RWPE2 (cell line): ENCODE results near the gene RIPOR2.

Experiments used
- ATAC-seq: fragments of 200-7000 bp; cut with Tn5 transposase; 3 replicates; pipeline ENCODE4 v1.9.1; 2021; ENCODE audit warnings: low read depth
- DNase-seq: peaks from one replicate; pipeline ENCODE4 v3.0.0-alpha.2; 2020; ENCODE audit warnings: low spot score
- H3K27ac ChIP-seq: fragments of 450-650 bp; 2 replicates; pipeline ENCODE4 v1.5.1; 2017; ENCODE audit warnings: mild to moderate bottlenecking; ENCODE audit not compliant: poor library complexity, severe bottlenecking
- H3K27me3 ChIP-seq: fragments of 250-450 bp; sonication (Bioruptor Pico); 2 replicates; pipeline ENCODE4 v1.5.1; 2021; ENCODE audit warnings: mild to moderate bottlenecking, moderate library complexity; ENCODE audit not compliant: insufficient read depth, poor library complexity, severe bottlenecking
- H3K36me3 ChIP-seq: fragments of 250-450 bp; sonication (Bioruptor Pico); 2 replicates; pipeline ENCODE4 v1.5.1; 2020; ENCODE audit warnings: low read depth, mild to moderate bottlenecking, moderate library complexity
- H3K4me1 ChIP-seq: fragments of 250-450 bp; sonication (Bioruptor Pico); 2 replicates; pipeline ENCODE4 v1.5.1; 2021; ENCODE audit warnings: mild to moderate bottlenecking, moderate library complexity; ENCODE audit not compliant: insufficient read depth, poor library complexity, severe bottlenecking
- H3K4me3 ChIP-seq: fragments of 250-450 bp; sonication (Bioruptor Pico); 2 replicates; pipeline ENCODE4 v1.5.1; 2021; ENCODE audit warnings: mild to moderate bottlenecking, moderate library complexity; ENCODE audit not compliant: severe bottlenecking
- H3K9me3 ChIP-seq: fragments of 250-450 bp; sonication (Bioruptor Pico); 2 replicates; pipeline ENCODE4 v1.5.1; 2021; ENCODE audit warnings: mild to moderate bottlenecking, moderate library complexity; ENCODE audit not compliant: severe bottlenecking
- TF ChIP-seq, protein P1 (sequence below): fragments of 450-650 bp; IDR thresholded peaks from one replicate; pipeline ENCODE4 v1.5.1; 2017; ENCODE audit warnings: mild to moderate bottlenecking, moderate library complexity; ENCODE audit not compliant: poor library complexity, severe bottlenecking

Gene RIPOR2

DNA sequence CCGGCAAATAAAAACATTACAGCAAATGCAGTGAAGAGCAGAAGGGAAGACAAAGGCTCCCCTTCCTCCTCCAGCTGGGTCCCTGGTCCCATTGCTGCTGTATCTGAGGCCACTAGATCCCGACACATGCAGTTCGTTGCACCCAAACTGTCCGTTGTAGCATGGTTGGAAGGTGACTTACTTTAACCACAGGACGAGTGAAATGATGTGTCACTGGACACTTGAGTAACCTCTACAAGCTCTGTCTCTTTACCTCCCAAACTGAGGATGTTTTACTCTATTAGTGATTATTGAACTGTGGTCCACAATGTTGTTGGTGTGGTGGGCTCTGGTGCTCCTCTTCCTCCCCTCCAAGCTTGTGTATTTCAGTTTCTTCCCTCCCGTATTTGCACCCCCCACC is 90.9 kb downstream of the RIPOR2 start:
- TF ChIP-seq, protein P1, sequence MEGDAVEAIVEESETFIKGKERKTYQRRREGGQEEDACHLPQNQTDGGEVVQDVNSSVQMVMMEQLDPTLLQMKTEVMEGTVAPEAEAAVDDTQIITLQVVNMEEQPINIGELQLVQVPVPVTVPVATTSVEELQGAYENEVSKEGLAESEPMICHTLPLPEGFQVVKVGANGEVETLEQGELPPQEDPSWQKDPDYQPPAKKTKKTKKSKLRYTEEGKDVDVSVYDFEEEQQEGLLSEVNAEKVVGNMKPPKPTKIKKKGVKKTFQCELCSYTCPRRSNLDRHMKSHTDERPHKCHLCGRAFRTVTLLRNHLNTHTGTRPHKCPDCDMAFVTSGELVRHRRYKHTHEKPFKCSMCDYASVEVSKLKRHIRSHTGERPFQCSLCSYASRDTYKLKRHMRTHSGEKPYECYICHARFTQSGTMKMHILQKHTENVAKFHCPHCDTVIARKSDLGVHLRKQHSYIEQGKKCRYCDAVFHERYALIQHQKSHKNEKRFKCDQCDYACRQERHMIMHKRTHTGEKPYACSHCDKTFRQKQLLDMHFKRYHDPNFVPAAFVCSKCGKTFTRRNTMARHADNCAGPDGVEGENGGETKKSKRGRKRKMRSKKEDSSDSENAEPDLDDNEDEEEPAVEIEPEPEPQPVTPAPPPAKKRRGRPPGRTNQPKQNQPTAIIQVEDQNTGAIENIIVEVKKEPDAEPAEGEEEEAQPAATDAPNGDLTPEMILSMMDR = no peak
- H3K27me3 ChIP-seq = no peaks in the 10 kb centered on the region
- DNase-seq = no peak
- H3K4me1 ChIP-seq = no peaks in the 10 kb centered on the region
- H3K27ac ChIP-seq = no peak overlapping the region
- no peak for ATAC-seq
- H3K36me3 ChIP-seq = no peaks in the 10 kb centered on the region
- no peak overlapping the region for H3K4me3 ChIP-seq
- no peaks in the 10 kb centered on the region for H3K9me3 ChIP-seq

GRCh38 chr6:24844061-24844460 is 91.7 kb downstream of the RIPOR2 start:
- H3K9me3 ChIP-seq = no peaks in the 10 kb centered on the region
- H3K4me1 ChIP-seq = no peaks in the 10 kb centered on the region
- DNase-seq (no peak), ATAC-seq (no peak)
- H3K27me3 ChIP-seq = no peaks in the 10 kb centered on the region
- H3K36me3 ChIP-seq = no peaks in the 10 kb centered on the region
- no peak overlapping the region for H3K4me3 ChIP-seq
- TF ChIP-seq, protein P1 = no peak
- H3K27ac ChIP-seq = no peak overlapping the region

DNA sequence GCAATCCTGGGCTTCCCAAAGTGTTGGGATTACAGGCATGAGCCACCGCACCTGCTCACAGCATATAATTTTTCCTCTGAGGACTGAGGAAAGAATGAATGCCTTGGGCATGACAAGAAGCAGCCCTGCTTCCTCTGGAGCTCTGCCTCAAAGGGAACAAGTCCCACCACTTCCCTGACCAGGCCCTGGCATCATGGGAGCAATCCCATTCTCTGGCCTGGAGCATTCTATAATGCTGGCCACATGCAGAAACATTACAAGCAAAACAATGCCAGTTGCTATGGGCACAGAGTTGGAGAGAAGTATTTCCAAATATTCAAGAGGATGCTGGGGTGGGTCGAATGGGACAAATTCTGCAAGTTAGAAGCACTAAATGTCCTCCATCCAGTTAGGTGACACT is 95.6 kb downstream of the RIPOR2 start:
- TF ChIP-seq, protein P1 = no peak
- Histone ChIP-seq H3K4me1 (no peaks in the 10 kb centered on the region), H3K27me3 (no peaks in the 10 kb centered on the region), H3K4me3 (no peak overlapping the region), H3K9me3 (no peaks in the 10 kb centered on the region), H3K27ac (no peak overlapping the region), H3K36me3 (no peaks in the 10 kb centered on the region)
- ATAC-seq (no peak), DNase-seq (no peak)

- TF ChIP-seq, protein P1 = no peak
- Histone ChIP-seq H3K27me3 (no peaks in the 10 kb centered on the region), H3K9me3 (no peaks in the 10 kb centered on the region), H3K36me3 (no peaks in the 10 kb centered on the region), H3K4me3 (no peak overlapping the region), H3K4me1 (no peaks in the 10 kb centered on the region), H3K27ac (no peak overlapping the region)
- DNase-seq (no peak), ATAC-seq (no peak)
These were observed 96.8 kb downstream of the RIPOR2 start for GRCh38 chr6:24838994-24839393.

DNA sequence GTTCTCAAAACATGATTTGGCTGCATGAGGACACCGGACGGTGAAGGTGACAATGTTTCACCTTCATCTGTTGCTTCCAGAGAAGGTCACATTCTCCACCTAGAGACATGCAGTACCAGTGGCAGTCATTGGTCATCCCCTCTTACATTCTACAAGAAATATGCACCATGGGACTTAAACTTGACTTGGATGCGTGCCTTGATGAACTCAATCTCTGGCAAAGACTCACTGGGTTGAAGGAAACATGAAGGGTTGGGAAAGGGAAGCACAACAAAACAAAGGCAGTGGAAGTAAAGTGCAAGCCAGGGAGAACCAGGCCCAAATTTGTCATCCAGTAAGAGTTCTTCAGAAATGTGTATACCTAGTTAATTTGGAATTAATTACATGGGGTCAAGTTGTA is 97.7 kb downstream of the RIPOR2 start:
- no peak for DNase-seq
- no peaks in the 10 kb centered on the region for H3K36me3 ChIP-seq
- no peak for ATAC-seq
- no peaks in the 10 kb centered on the region for H3K4me1 ChIP-seq
- TF ChIP-seq, protein P1 = no peak
- H3K9me3 ChIP-seq = no peaks in the 10 kb centered on the region
- no peaks in the 10 kb centered on the region for H3K27me3 ChIP-seq
- H3K4me3 ChIP-seq = no peak overlapping the region
- no peak overlapping the region for H3K27ac ChIP-seq
